Neural progenitor cell (in vitro differentiated cells): ENCODE data around the gene XPNPEP3.

Experiments
- EZH2 ChIP-seq: fragments of 200-600 bp; sonication (generic); IDR thresholded peaks from 2 replicates; pipeline ENCODE4 v1.6.1; 2017; ENCODE audit warnings: antibody characterized with exemption, mild to moderate bottlenecking, moderate library complexity
- EZH2phosphoT487 ChIP-seq: fragments of 200-600 bp; sonication (generic); IDR thresholded peaks from 2 replicates; pipeline ENCODE4 v1.6.1; 2017; ENCODE audit warnings: antibody characterized with exemption
- TF ChIP-seq, protein P1 (sequence below): fragments of 200-600 bp; sonication (generic); IDR thresholded peaks from 2 replicates; pipeline ENCODE4 v1.5.1; 2017; ENCODE audit warnings: antibody characterized with exemption, mild to moderate bottlenecking

GRCh38 chr22:40853333-40853732 lies 3.6 kb upstream of the XPNPEP3 start:
- TF ChIP-seq, protein P1, sequence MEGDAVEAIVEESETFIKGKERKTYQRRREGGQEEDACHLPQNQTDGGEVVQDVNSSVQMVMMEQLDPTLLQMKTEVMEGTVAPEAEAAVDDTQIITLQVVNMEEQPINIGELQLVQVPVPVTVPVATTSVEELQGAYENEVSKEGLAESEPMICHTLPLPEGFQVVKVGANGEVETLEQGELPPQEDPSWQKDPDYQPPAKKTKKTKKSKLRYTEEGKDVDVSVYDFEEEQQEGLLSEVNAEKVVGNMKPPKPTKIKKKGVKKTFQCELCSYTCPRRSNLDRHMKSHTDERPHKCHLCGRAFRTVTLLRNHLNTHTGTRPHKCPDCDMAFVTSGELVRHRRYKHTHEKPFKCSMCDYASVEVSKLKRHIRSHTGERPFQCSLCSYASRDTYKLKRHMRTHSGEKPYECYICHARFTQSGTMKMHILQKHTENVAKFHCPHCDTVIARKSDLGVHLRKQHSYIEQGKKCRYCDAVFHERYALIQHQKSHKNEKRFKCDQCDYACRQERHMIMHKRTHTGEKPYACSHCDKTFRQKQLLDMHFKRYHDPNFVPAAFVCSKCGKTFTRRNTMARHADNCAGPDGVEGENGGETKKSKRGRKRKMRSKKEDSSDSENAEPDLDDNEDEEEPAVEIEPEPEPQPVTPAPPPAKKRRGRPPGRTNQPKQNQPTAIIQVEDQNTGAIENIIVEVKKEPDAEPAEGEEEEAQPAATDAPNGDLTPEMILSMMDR: no peak
- TF ChIP-seq EZH2: no peak
- TF ChIP-seq EZH2phosphoT487: no peak
